ENCODE data around the gene ZNF638. TPM values are rescaled to one million over a fixed set of nuclear protein-coding genes. Genes with fewer than 3 reads are reported as not detected.

The ZNF638 gene
- total and polyA plus RNA-seq, 9 of the 15 experiments (the other 6 are each of a cell fraction or from before 2014, with no cell fraction given): 53.3 to 165 (median 98.8) TPM

DNA sequence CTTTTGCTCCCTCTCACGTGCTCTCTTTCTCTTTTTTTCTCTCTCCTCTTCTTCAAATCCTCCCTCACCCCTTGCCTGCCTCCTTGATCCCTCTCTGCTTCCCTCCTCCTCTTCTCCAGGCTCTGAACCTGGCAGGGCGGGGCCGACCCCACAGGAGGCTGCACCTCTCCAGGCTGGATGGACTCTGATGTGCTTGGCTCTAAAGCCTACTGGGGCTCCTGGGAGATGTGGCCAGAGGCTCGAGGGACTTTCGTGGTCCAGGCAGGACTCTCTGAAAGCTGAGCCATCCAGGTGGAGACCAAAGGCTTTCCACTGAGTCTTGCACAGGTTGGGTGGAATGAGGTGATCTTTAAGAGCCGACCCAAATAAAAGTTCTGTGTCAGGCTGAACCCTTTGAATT, 147.2 kb downstream of the ZNF638 start:
- H4K20me1 ChIP-seq (replicated peaks; ENCODE audit: control insufficient read depth, insufficient read depth, low read length): no peaks in the 10 kb centered on the region
- DNase-seq (ENCODE audit: extremely low read depth in 1 of 4, low spot score in 3 of 4): no peak
- ATAC-seq: no peak
- TF ChIP-seq ZSCAN32 (CRISPR knock-in tag; IDR thresholded peaks at IDR 0.05) (no peak), ZNF79 (CRISPR knock-in tag; IDR thresholded peaks at IDR 0.05; ENCODE audit: low read depth) (no peak), MCM2 (IDR thresholded peaks at IDR 0.05; ENCODE audit: low read depth) (no peak), ZKSCAN8 (CRISPR knock-in tag; IDR thresholded peaks at IDR 0.05) (no peak)
- peaks cover 11 to 27% of the 10 kb centered on the region in 2 experiments; a peak in 4 of 5 replicates for H3K27me3 ChIP-seq (ENCODE audit: control insufficient read depth in 2 of 2, insufficient read depth in 2 of 2, low read length in 2 of 2)
- no peaks in the 10 kb centered on the region for H3K9me3 ChIP-seq (replicated peaks; ENCODE audit: control insufficient read depth, insufficient read depth, low read depth, low read length)
- ChIA-PET POLR2A (no interaction called here), CTCF (ENCODE audit: low intra/inter-chr PET ratio) (no interaction called here)
- H3K36me3 ChIP-seq (ENCODE audit: control insufficient read depth, insufficient read depth, low read length): no peaks in the 10 kb centered on the region
- peak; percentile 6 for FAIRE-seq
- H3K9ac ChIP-seq (ENCODE audit: insufficient read depth in 1 of 2, low read depth in 2 of 2, low read length in 2 of 2): no peak overlapping the region
- peaks cover 0 to 2% of the 10 kb centered on the region in 2 experiments; a peak in 2 of 5 replicates for H3K4me1 ChIP-seq (replicated peaks in 1 of 2; ENCODE audit: control insufficient read depth in 2 of 2, insufficient read depth in 2 of 2, low read length in 2 of 2)
- 3% methylated on average over 5 of the region's 6 CpGs for WGBS (ENCODE audit: insufficient coverage, low coverage, missing lambda C conversion rate)
- in situ Hi-C loops (cut with MboI) (no loop called here), intact Hi-C loops (cut with micrococcal nuclease) (no loop called here)
- no peaks in the 10 kb centered on the region for H3K9me1 ChIP-seq (ENCODE audit: control insufficient read depth, insufficient read depth, low read length)
- H3K79me2 ChIP-seq (ENCODE audit: control insufficient read depth, insufficient read depth, low read length): no peaks in the 10 kb centered on the region
- no peak overlapping the region for H3K27ac ChIP-seq (ENCODE audit: extremely low read depth, low read depth, low read length)
- no peak overlapping the region for H3K4me3 ChIP-seq
- BruUV-seq (replicated peaks): no TSS peak
- H3K4me2 ChIP-seq (ENCODE audit: insufficient read depth, low read length): no peak overlapping the region
- no peak overlapping the region for H2AFZ ChIP-seq (ENCODE audit: low read depth, low read length)

DNA sequence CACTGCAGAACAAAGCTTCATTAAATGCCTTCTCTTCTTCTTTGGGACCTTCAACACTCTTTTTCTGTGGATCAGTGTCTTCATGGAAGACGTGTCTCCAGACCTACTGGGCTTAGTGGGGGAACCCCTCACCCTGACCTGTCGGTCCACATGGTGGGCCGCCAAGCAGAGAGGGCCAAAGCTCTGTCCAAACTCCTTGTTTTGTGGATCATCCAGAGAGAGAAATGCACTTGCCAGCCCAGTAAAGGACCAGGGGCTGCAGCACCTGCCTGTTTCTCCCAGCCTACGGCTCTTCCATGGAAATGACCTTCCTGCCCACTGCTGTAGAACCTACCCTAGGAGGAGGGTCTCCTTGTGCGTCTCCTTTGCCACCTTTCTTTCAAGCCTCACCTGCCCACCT, 147.7 kb downstream of the ZNF638 start:
- intact Hi-C loops (cut with micrococcal nuclease) (no loop called here), in situ Hi-C loops (cut with MboI) (no loop called here)
- H3K4me1 ChIP-seq (replicated peaks in 1 of 2; ENCODE audit: control insufficient read depth in 2 of 2, insufficient read depth in 2 of 2, low read length in 2 of 2): peaks cover 0 to 2% of the 10 kb centered on the region in 2 experiments; a peak in 2 of 5 replicates
- no peak overlapping the region for H3K4me2 ChIP-seq (ENCODE audit: insufficient read depth, low read length)
- FAIRE-seq: no peak
- ChIA-PET POLR2A (no interaction called here), CTCF (ENCODE audit: low intra/inter-chr PET ratio) (no interaction called here)
- H4K20me1 ChIP-seq (replicated peaks; ENCODE audit: control insufficient read depth, insufficient read depth, low read length): no peaks in the 10 kb centered on the region
- H3K27ac ChIP-seq (ENCODE audit: extremely low read depth, low read depth, low read length): no peak overlapping the region
- H3K79me2 ChIP-seq (ENCODE audit: control insufficient read depth, insufficient read depth, low read length): no peaks in the 10 kb centered on the region
- H3K9ac ChIP-seq (ENCODE audit: insufficient read depth in 1 of 2, low read depth in 2 of 2, low read length in 2 of 2): 0 out of 4 replicates have a peak overlapping the region, but pooled peaks of 1 of the 2 experiments have one; percentile 2
- H3K4me3 ChIP-seq: no peak overlapping the region
- no peak for DNase-seq (ENCODE audit: extremely low read depth in 1 of 4, low spot score in 3 of 4)
- H3K9me3 ChIP-seq (replicated peaks; ENCODE audit: control insufficient read depth, insufficient read depth, low read depth, low read length): no peaks in the 10 kb centered on the region
- no peaks in the 10 kb centered on the region for H3K9me1 ChIP-seq (ENCODE audit: control insufficient read depth, insufficient read depth, low read length)
- H2AFZ ChIP-seq (ENCODE audit: low read depth, low read length): no peak overlapping the region
- BruUV-seq (replicated peaks): no TSS peak
- 0% methylated on average over 5 of the region's 5 CpGs for WGBS (ENCODE audit: insufficient coverage, low coverage, missing lambda C conversion rate)
- ATAC-seq: no peak
- H3K27me3 ChIP-seq (ENCODE audit: control insufficient read depth in 2 of 2, insufficient read depth in 2 of 2, low read length in 2 of 2): peaks cover 11 to 28% of the 10 kb centered on the region in 2 experiments; a peak in 4 of 5 replicates
- H3K36me3 ChIP-seq (ENCODE audit: control insufficient read depth, insufficient read depth, low read length): no peaks in the 10 kb centered on the region
- no peak for TF ChIP-seq RERE (CRISPR knock-in tag; IDR thresholded peaks at IDR 0.05; ENCODE audit: borderline replicate concordance)
- TF ChIP-seq ZFPM2 (CRISPR knock-in tag; IDR thresholded peaks at IDR 0.05): no peak
- no peak for TF ChIP-seq ZNF778 (CRISPR knock-in tag; IDR thresholded peaks at IDR 0.05)
- TF ChIP-seq TEAD4 (IDR thresholded peaks at IDR 0.05; ENCODE audit: low read length): no peak
- TF ChIP-seq TEAD4 (CRISPR knock-in tag; IDR thresholded peaks at IDR 0.05; ENCODE audit: borderline replicate concordance): no peak
- TF ChIP-seq ZNF551 (CRISPR knock-in tag; IDR thresholded peaks at IDR 0.05): no peak

Data from K562 (cell line).